A549 (cell line): Measurements from ENCODE around the gene CDC27. TPM values are rescaled to one million over a fixed set of nuclear protein-coding genes. Genes with fewer than 3 reads are reported as not detected.
"Not testable (repeated sequence)": the region's sequence is repeated elsewhere in the genome, so short reads cannot be mapped to it uniquely, and the experiment has no call there.

Source experiments
- ATAC-seq, 2 experiments: fragments of 200-7000 bp in 1 of 2; fragments of >200 bp in 1 of 2; cut with Nextera tagmentation in 1 of 2; cut with Tn5 transposase in 1 of 2; 3 replicates each; pipeline versions ENCODE4 v1.8.0 to v1.9.1; 2018 to 2020; ENCODE audit warnings: mild to moderate bottlenecking in 1 of 2, moderate library complexity in 1 of 2
- CTCF ChIA-PET: fragments of 300-600 bp; sonication (Branson Sonifier 250); formaldehyde crosslinking; extraction: SDS; loops from one replicate; lab custom pipeline; 2021; ENCODE audit warnings: antibody characterized with exemption, inconsistent platforms; lab: Yijun Ruan, JAX
- POLR2A ChIA-PET: fragments of 350-600 bp; formaldehyde crosslinking; extraction: SDS; loops from one replicate; lab custom pipeline; 2021; ENCODE audit warnings: antibody characterized with exemption, inconsistent platforms; lab: Yijun Ruan, JAX
- DNase-seq, 2 experiments: peaks; one replicate each; pipeline versions ENCODE4 v3.0.0 to v3.0.0-alpha.2; 2011 to 2016; ENCODE audit warnings: low read depth in 1 of 2, low spot score in 1 of 2
- FAIRE-seq: peaks from 2 replicates; lab custom pipeline; 2011; peaks lifted over from hg19 to GRCh38; lab: Jason Lieb, UNC
- H3K27ac ChIP-seq, 2 experiments: fragments of >200 bp; sonication (Bioruptor Twin); formaldehyde crosslinking; 3 replicates each; pipeline ENCODE4 v1.5.1; 2016 to 2017
- H3K4me1 ChIP-seq: fragments of >200 bp; sonication (Bioruptor Twin); formaldehyde crosslinking; 3 replicates; pipeline ENCODE4 v1.6.1; 2016
- H3K4me2 ChIP-seq: fragments of >200 bp; sonication (Bioruptor Twin); formaldehyde crosslinking; 3 replicates; pipeline ENCODE4 v1.6.1; 2016
- H3K4me3 ChIP-seq: fragments of >200 bp; sonication (Bioruptor Twin); formaldehyde crosslinking; 3 replicates; pipeline ENCODE4 v1.5.1; 2016
- H3K9me3 ChIP-seq: fragments of >200 bp; sonication (Bioruptor Twin); formaldehyde crosslinking; 3 replicates; pipeline ENCODE4 v1.6.1; 2016
- ELK1 ChIP-seq: fragments of 150-350 bp; IDR thresholded peaks from 2 replicates; pipeline ENCODE4 v1.6.1; 2014; ENCODE audit warnings: low read depth, mild to moderate bottlenecking, low read length
- FOSL2 ChIP-seq, 2 experiments: fragments of 450-650 bp in 1 of 2; fragments of >200 bp in 1 of 2; sonication (Bioruptor Twin) in 1 of 2; formaldehyde crosslinking; IDR thresholded peaks; 2 replicates each; pipeline versions ENCODE4 v1.5.0 to v1.6.1; 2016 to 2020; ENCODE audit warnings: mild to moderate bottlenecking in 1 of 2, moderate library complexity in 1 of 2
- MAFK ChIP-seq: fragments of 450-650 bp; IDR thresholded peaks from 2 replicates; pipeline ENCODE4 v1.6.1; 2014; ENCODE audit not compliant: partially characterized antibody
- NFE2L2 ChIP-seq: fragments of 150-350 bp; conservative IDR thresholded peaks from 2 replicates; pipeline ENCODE4 v1.6.1; 2014; ENCODE audit warnings: low read length
- WGBS: methylation state at CpG from one replicate; pipeline ENCODE4 v1.1.6; 2017; ENCODE audit errors: missing lambda C conversion rate; 5-methylcytosine and 5-hydroxymethylcytosine counted together
- polyA plus RNA-seq, 4 experiments: library from polyadenylated mRNA; depleted of rRNA in 3 of 4; stranded (reverse); fragments of >200 nt; fragmentation: RNase III in 1 of 4; extraction: RNeasy Plus Mini Kit Qiagen cat#74134 plus additional on column Dnase treatment in 1 of 4; gene quantifications; 2 replicates in 3 of 4; 3 replicates in 1 of 4; pipeline ENCODE4 v1.2.3, GENCODE V29; 2011 to 2017

CDC27 gene
- polyA plus RNA-seq, 2 of the 4 experiments (the other 2 are of a cell fraction): 88.0 to 150 TPM

- CTCF ChIA-PET: no interaction called here
- POLR2A ChIA-PET: no interaction called here
- WGBS: 89% methylated on average over 5 of the region's 5 CpGs
These were observed 116.2 kb downstream of the CDC27 start for GRCh38 chr17:47072886-47073285.

GRCh38 chr17:47071171-47071570, 117.9 kb downstream of the CDC27 start:
- not testable (repeated sequence) for H3K27ac ChIP-seq, DNase-seq

More at GRCh38 chr17:47072886-47073285, 116.2 kb downstream of the CDC27 start:
- Histone ChIP-seq H3K4me1 (peaks cover 13% of the 10 kb centered on the region; the same call in 2 of the 3 replicates), H3K4me3 (no peak overlapping the region), H3K4me2 (no peak overlapping the region), H3K27ac (no peak overlapping the region), H3K9me3 (no peaks in the 10 kb centered on the region)
- ATAC-seq (no peak), FAIRE-seq (no peak), DNase-seq (no peak)
- no peak for TF ChIP-seq ELK1

GRCh38 chr17:47070266-47070665, 118.8 kb downstream of the CDC27 start:
- H3K4me2 ChIP-seq: peak overlapping the region; percentile 25
- H3K4me3 ChIP-seq; POLR2A ChIA-PET; H3K9me3 ChIP-seq; FAIRE-seq; TF ChIP-seq FOSL2 (IDR thresholded peaks at IDR 0.05): not testable (repeated sequence)
- peaks cover 27% of the 10 kb centered on the region for H3K4me1 ChIP-seq
- ATAC-seq (peak; percentile 3 to 6; a peak in 2 of 6 replicates), DNase-seq (peak in 1 of 2 experiments; percentile 50)
- WGBS: 43% methylated on average over 4 of the region's 4 CpGs
- TF ChIP-seq NFE2L2: peak; percentile 72
- TF ChIP-seq FOSL2 (CRISPR knock-in tag; IDR thresholded peaks at IDR 0.05): peak; percentile 88
- peak; percentile 89 for TF ChIP-seq MAFK
- H3K27ac ChIP-seq: peak overlapping the region in 1 of 2 experiments; percentile 30; a peak in 2 of 6 replicates
- CTCF ChIA-PET: interaction anchor here (0.7 to 1.2 kb wide), 2 partner anchors 10 to 97 kb away, joined by 3 read pairs; no protein-coding TSS in a partner anchor

More at GRCh38 chr17:47071171-47071570, 117.9 kb downstream of the CDC27 start:
- ATAC-seq, FAIRE-seq, H3K4me2 ChIP-seq, H3K9me3 ChIP-seq, POLR2A ChIA-PET, H3K4me3 ChIP-seq: not testable (repeated sequence)
- CTCF ChIA-PET: interaction anchor here (0.7 kb wide), 1 partner anchor 98 kb away, joined by 3 read pairs; no protein-coding TSS in a partner anchor
- 98% methylated on average over 2 of the region's 2 CpGs for WGBS
- peaks cover 23% of the 10 kb centered on the region for H3K4me1 ChIP-seq

Other genes with a start within 250 kb of the CDC27 start
- gene RPRML, start 210.0 kb downstream of the CDC27 start, polyA plus RNA-seq (2011; rRNA removed): 0.10 TPM in 1 of 2 replicates, not detected in the other
- gene RPRML, start 210.0 kb downstream of the CDC27 start, polyA plus RNA-seq (2017; fragmentation: RNase III; extraction: RNeasy Plus Mini Kit Qiagen cat#74134 plus additional on column Dnase treatment): 0.10 to 0.22 TPM (median 0.20 TPM) in 3 replicates
- not detected in 2 replicates for gene MYL4, start 20.1 kb upstream of the CDC27 start, polyA plus RNA-seq (2011; rRNA removed)
- gene MYL4, start 20.1 kb upstream of the CDC27 start, polyA plus RNA-seq (2017; fragmentation: RNase III; extraction: RNeasy Plus Mini Kit Qiagen cat#74134 plus additional on column Dnase treatment): not detected in 3 replicates
- 0.34 and 0.90 TPM in 2 replicates for gene ITGB3, start 64.5 kb upstream of the CDC27 start, polyA plus RNA-seq (2011; rRNA removed)
- 3.7 to 6.2 TPM (median 5.0 TPM) in 3 replicates for gene ITGB3, start 64.5 kb upstream of the CDC27 start, polyA plus RNA-seq (2017; fragmentation: RNase III; extraction: RNeasy Plus Mini Kit Qiagen cat#74134 plus additional on column Dnase treatment)
- gene EFCAB13, start 134.7 kb upstream of the CDC27 start, polyA plus RNA-seq (2011; rRNA removed): 4.1 and 6.0 TPM in 2 replicates
- 2.9 to 4.2 TPM (median 3.2 TPM) in 3 replicates for gene EFCAB13, start 134.7 kb upstream of the CDC27 start, polyA plus RNA-seq (2017; fragmentation: RNase III; extraction: RNeasy Plus Mini Kit Qiagen cat#74134 plus additional on column Dnase treatment)